BLaER1 (cell line): ENCODE results near the gene PTPRG.

Source experiments
- H3K27ac ChIP-seq: shearing (Covaris generic); formaldehyde crosslinking; 2 replicates; pipeline ENCODE4 v1.8.1; 2022
- H3K27me3 ChIP-seq: shearing (Covaris generic); formaldehyde crosslinking; 2 replicates; pipeline ENCODE4 v1.8.1; 2022
- H3K36me3 ChIP-seq: shearing (Covaris generic); formaldehyde crosslinking; 2 replicates; pipeline ENCODE4 v1.8.1; 2022
- H3K4me1 ChIP-seq: shearing (Covaris generic); formaldehyde crosslinking; 2 replicates; pipeline ENCODE4 v1.8.1; 2022
- H3K4me2 ChIP-seq: shearing (Covaris generic); formaldehyde crosslinking; 2 replicates; pipeline ENCODE4 v1.8.1; 2022
- H3K4me3 ChIP-seq: shearing (Covaris generic); formaldehyde crosslinking; 2 replicates; pipeline ENCODE4 v1.8.1; 2022
- H3K9ac ChIP-seq: shearing (Covaris generic); formaldehyde crosslinking; 2 replicates; pipeline ENCODE4 v1.8.1; 2022
- H3K9me3 ChIP-seq: shearing (Covaris generic); formaldehyde crosslinking; 2 replicates; pipeline ENCODE4 v1.8.1; 2022
- H4K20me1 ChIP-seq: shearing (Covaris generic); formaldehyde crosslinking; 2 replicates; pipeline ENCODE4 v1.8.1; 2022
- Cebpa-rat ChIP-seq: shearing (Covaris generic); IDR thresholded peaks from 2 replicates; pipeline ENCODE4 v1.8.1; 2022

PTPRG gene

DNA sequence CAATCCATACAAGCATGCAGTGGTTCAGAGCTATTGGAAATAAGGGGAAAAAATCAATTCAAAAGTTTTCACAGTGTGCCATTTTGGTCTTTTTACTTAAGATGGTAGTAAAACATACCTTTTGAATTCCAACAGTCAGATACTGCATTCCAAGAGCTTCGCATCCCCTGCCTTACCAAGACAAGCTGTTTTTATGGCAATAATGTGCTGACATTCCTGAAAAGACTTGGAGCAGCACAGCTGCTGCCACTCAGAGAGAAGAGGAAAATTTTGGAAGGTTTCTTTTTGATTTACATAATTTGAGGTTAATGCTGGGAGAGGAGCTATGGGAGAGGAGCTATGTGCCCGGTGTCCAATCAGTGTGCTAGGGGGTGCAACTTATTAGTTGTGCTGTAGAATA lies 663.7 kb downstream of the PTPRG start:
- H3K27me3 ChIP-seq: no peaks in the 10 kb centered on the region
- no peaks in the 10 kb centered on the region for H3K4me1 ChIP-seq
- no peak overlapping the region for H3K9ac ChIP-seq
- no peaks in the 10 kb centered on the region for H4K20me1 ChIP-seq
- peaks cover 16% of the 10 kb centered on the region for H3K36me3 ChIP-seq
- no peak overlapping the region for H3K4me3 ChIP-seq
- H3K9me3 ChIP-seq: no peaks in the 10 kb centered on the region
- no peak for TF ChIP-seq Cebpa-rat
- H3K4me2 ChIP-seq: no peak overlapping the region
- H3K27ac ChIP-seq: no peak overlapping the region

DNA sequence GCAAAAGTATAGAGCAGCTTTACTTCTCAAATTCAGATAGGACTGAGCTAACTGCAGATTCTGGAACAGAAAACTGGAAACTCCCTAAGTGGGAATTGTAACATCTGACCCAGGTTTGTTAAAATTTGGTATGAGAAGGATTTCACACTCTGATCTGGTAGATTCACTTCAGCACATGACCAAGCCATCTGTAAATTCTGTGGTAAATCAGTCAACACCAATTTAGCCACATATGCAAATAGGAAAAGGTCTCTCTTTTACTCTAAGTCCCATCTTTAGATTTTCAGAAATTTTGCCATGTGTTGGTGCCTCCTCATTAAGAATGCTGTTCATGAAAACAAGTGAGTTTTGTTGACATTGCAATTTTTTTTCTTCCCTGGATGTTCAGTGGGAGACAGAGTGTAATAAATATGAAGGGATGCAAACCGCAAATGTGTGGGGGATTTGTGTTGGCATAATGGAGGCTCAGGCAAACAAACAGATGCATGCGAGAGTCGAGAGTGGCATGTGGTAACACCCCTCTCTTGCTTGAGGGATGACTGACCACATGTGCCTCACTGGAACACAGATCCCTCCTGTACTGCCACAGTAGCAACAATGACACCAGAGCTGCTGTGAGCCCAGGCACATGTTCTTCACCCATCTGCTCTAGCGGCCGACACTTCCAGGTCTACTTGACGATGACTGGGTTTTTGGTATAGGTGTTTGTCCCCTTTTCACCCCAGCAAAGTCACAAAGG lies 665.4 kb downstream of the PTPRG start:
- H3K9ac ChIP-seq: no peak overlapping the region
- H3K27me3 ChIP-seq: no peaks in the 10 kb centered on the region
- no peak overlapping the region for H3K27ac ChIP-seq
- H3K9me3 ChIP-seq: no peaks in the 10 kb centered on the region
- no peak overlapping the region for H3K4me3 ChIP-seq
- H3K36me3 ChIP-seq: peaks cover 8% of the 10 kb centered on the region; the same call in 1 of the 2 replicates
- H3K4me1 ChIP-seq: no peaks in the 10 kb centered on the region
- TF ChIP-seq Cebpa-rat: no peak
- no peaks in the 10 kb centered on the region for H4K20me1 ChIP-seq
- no peak overlapping the region for H3K4me2 ChIP-seq

DNA sequence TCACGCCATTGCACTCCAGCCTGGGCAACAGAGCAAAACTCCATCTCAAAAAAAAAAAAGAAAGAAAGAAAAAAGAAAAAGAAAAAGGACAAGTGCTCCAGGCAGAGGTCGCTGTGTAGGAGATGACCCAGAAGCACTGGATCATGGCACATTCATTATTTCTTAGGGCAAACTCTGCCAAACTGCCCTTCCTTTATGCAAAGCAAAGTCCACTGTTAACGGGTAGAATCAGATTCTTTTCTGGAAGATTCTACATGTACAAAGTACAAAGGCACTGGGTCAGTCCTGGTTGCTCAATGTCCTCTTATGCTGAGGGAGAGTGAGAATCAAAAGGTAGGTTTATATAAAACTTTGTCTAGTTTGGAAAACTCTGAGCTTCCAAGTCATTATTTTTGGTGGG lies 667.1 kb downstream of the PTPRG start:
- Histone ChIP-seq H3K4me3 (no peak overlapping the region), H3K4me1 (peaks cover 12% of the 10 kb centered on the region), H4K20me1 (no peaks in the 10 kb centered on the region), H3K27me3 (no peaks in the 10 kb centered on the region), H3K9ac (no peak overlapping the region), H3K27ac (no peak overlapping the region), H3K9me3 (no peaks in the 10 kb centered on the region), H3K4me2 (no peak overlapping the region), H3K36me3 (no peaks in the 10 kb centered on the region)
- TF ChIP-seq Cebpa-rat: no peak

DNA sequence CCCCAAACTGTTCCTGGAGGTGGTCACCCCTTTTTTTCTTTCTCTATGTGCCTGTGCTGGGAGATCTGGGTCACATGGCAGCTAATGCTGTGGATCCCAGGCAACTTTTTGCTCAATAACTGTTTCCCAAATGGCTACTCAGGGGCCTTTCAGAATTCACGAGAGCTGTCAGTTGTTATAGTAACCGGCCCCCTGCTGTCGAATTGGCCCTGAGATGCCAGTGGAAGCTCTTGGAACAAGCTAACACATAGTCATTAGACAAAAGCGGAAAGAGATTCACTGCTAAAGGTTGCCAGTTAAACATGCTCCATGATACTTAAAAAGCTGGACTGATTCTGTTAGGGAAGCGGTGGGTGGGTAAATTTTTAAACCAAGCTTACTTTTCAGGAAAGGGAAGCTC lies 667.8 kb downstream of the PTPRG start:
- Histone ChIP-seq H3K9ac (no peak overlapping the region), H3K27me3 (no peaks in the 10 kb centered on the region), H3K4me3 (no peak overlapping the region), H3K4me1 (peaks cover 19% of the 10 kb centered on the region), H3K27ac (no peak overlapping the region), H3K4me2 (no peak overlapping the region), H3K9me3 (no peaks in the 10 kb centered on the region), H3K36me3 (no peaks in the 10 kb centered on the region), H4K20me1 (no peaks in the 10 kb centered on the region)
- no peak for TF ChIP-seq Cebpa-rat

DNA sequence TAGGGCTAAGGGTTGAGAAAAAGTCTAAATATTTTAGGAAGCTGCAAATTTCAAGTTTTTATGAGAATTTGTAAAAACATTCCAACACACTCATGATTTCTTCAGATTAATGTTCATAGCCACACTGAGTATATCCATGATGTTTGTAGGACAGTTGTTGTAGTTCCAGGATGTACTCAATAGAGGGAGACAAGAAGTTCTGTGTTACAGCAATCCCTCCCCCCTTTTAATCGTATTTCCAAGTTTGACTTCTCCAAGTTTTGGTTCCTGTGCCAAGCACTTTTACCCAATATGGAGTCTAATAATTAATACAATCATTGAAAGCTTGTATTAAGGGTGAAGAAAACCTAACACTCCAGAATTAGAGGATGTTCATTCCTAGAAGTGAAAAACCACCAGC lies 668.5 kb downstream of the PTPRG start:
- Histone ChIP-seq H3K4me3 (no peak overlapping the region), H3K4me2 (no peak overlapping the region), H3K9me3 (no peaks in the 10 kb centered on the region), H3K27me3 (no peaks in the 10 kb centered on the region), H3K4me1 (peaks cover 19% of the 10 kb centered on the region), H3K9ac (no peak overlapping the region), H3K36me3 (no peaks in the 10 kb centered on the region), H3K27ac (no peak overlapping the region), H4K20me1 (no peaks in the 10 kb centered on the region)
- TF ChIP-seq Cebpa-rat: no peak

DNA sequence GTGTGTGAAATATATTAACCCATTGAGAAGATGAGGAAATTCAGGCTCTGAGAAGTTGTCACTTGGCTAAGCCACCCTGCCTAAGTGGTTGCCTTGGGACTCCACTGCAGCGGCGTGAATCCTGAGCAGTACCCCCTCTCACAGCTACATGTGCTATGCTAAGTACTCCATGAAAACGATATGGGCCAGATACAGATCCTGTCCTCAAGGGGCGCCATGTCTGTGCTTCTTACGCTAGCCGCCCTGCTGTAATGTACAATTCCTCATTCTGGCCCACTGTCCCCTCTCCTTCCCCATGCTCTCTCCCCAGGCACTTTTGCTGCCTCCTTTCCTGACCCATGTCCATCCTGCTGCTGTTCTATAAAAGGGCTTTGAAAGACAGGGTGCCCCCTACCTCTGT lies 671.7 kb downstream of the PTPRG start:
- no peaks in the 10 kb centered on the region for H4K20me1 ChIP-seq
- peak overlapping the region; percentile 58 for H3K4me2 ChIP-seq
- no peak overlapping the region; the same call in 1 of the 2 replicates for H3K27ac ChIP-seq

DNA sequence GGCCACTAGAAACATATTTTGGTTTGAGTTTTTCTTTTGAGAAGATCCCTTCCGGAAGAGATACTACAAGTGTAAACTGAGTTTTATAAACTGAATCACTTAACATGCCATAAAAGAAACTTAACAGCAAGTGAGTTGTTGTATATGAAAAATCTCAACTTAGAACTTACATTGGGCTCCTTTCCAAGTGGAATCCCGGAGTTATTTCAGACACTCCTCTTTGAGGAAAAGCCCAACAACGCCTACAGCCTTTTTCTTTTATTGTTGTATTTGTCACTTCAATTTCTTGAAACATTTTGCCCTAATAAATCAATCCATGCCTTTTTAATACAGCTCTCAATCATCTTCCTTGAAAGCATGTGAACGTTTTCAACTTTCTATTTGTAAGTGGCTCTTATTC lies 674.6 kb downstream of the PTPRG start:
- H3K27ac ChIP-seq: no peak overlapping the region
- no peak overlapping the region for H3K4me3 ChIP-seq
- H3K27me3 ChIP-seq: no peaks in the 10 kb centered on the region
- H3K9ac ChIP-seq: no peak overlapping the region
- no peaks in the 10 kb centered on the region for H3K36me3 ChIP-seq
- peaks cover 61% of the 10 kb centered on the region for H3K4me1 ChIP-seq
- H3K4me2 ChIP-seq: no peak overlapping the region
- no peaks in the 10 kb centered on the region for H4K20me1 ChIP-seq
- no peak for TF ChIP-seq Cebpa-rat
- no peaks in the 10 kb centered on the region for H3K9me3 ChIP-seq

More for the DNA sequence above, 671.7 kb downstream of the PTPRG start:
- no peak overlapping the region for H3K9ac ChIP-seq
- no peak overlapping the region for H3K4me3 ChIP-seq
- TF ChIP-seq Cebpa-rat: no peak
- H3K4me1 ChIP-seq: peaks cover 49% of the 10 kb centered on the region
- H3K9me3 ChIP-seq: no peaks in the 10 kb centered on the region
- no peaks in the 10 kb centered on the region for H3K36me3 ChIP-seq
- H3K27me3 ChIP-seq: no peaks in the 10 kb centered on the region

DNA sequence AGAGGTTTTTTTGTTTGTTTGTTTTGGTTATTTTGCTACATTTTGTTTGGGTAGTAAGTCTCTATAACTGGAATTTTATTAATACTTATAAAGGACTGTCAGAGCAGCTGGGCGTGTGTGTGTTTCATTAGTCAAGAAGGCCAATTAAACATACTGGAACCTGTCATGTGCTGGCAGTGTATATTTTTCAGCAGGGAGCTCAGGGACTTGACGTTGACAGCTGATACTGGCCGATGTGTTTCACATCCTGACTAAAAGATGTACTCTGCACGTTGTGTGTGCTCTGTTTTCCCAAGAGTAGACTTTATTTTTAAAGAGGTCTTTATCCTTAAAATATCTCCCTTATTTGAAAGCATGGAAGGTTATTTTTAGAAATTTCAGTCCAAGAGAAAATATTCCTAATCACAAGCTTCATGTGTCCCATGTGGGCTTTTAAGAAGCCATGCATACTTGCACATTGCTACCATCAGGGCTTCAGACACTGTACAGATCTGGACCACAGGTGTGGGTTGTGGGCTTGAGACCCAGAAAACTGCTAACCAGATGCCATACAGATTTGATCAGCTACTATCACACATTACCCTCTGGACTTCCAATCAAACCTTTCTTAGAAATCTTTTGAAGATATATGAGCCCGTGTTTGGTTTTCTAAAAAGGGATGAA lies 676.0 kb downstream of the PTPRG start:
- Histone ChIP-seq H3K9me3 (no peaks in the 10 kb centered on the region), H3K4me1 (peaks cover 60% of the 10 kb centered on the region), H3K4me2 (peak overlapping the region; percentile 73), H3K27me3 (no peaks in the 10 kb centered on the region), H4K20me1 (no peaks in the 10 kb centered on the region), H3K27ac (peak overlapping the region; percentile 32), H3K36me3 (no peaks in the 10 kb centered on the region), H3K4me3 (peak overlapping the region; percentile 40), H3K9ac (no peak overlapping the region)
- TF ChIP-seq Cebpa-rat: no peak

DNA sequence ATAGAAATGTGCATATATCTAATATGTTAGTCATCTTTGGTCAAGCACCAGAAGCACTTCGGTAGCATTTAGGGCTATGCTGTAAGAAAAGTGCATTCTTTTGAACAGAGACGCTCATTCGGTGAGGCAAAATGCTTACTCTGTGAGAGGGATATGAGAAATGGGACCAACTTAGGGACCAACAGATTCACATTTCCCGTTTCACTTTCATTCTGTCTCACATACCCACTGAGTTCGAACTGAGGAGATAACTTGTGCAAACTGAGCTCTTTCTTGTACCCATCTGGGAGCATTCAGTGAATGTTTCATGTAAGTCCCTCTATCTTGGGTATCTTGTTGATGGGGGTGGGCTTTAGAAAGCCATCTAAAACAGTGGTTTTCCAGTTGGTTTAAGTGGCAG lies 676.6 kb downstream of the PTPRG start:
- Histone ChIP-seq H3K4me3 (peak overlapping the region; percentile 40), H3K4me1 (peaks cover 55% of the 10 kb centered on the region), H3K27me3 (no peaks in the 10 kb centered on the region), H3K27ac (peak overlapping the region; percentile 32), H3K4me2 (peak overlapping the region; percentile 73), H3K9me3 (no peaks in the 10 kb centered on the region), H3K9ac (no peak overlapping the region), H4K20me1 (no peaks in the 10 kb centered on the region), H3K36me3 (no peaks in the 10 kb centered on the region)
- TF ChIP-seq Cebpa-rat: no peak

DNA sequence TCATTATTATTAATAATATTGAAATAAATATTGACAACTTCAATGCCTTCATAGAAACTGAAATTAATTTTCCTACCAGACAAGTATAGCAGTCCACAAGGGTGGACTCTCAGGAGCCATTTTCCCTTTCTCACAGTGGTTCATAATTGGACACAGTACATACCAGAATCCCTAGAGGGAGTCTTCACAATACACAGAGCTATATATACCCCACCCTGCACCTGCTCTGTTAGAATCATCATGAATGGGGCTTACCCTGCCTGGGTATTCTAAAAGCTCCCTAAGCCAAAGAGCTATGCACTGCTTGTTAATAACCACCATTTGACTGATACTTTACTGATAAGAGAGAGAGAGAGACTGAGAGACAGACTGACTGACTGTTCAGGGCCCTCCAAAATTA lies 677.1 kb downstream of the PTPRG start:
- peak overlapping the region; percentile 32; the same call in 1 of the 2 replicates for H3K27ac ChIP-seq
- peak overlapping the region; percentile 73 for H3K4me2 ChIP-seq
- H3K9ac ChIP-seq: no peak overlapping the region
- no peaks in the 10 kb centered on the region for H3K27me3 ChIP-seq
- H3K4me1 ChIP-seq: peaks cover 50% of the 10 kb centered on the region
- no peaks in the 10 kb centered on the region for H4K20me1 ChIP-seq
- no peaks in the 10 kb centered on the region for H3K36me3 ChIP-seq
- peak overlapping the region; percentile 40 for H3K4me3 ChIP-seq
- H3K9me3 ChIP-seq: no peaks in the 10 kb centered on the region
- TF ChIP-seq Cebpa-rat: no peak
